ENCODE data around the gene ATP13A4. TPM values are rescaled to one million over a fixed set of nuclear protein-coding genes. Genes with fewer than 3 reads are reported as not detected.
"Not testable (repeated sequence)": the region's sequence is repeated elsewhere in the genome, so short reads cannot be mapped to it uniquely, and the experiment has no call there.

Gene ATP13A4
- total RNA-seq, 4 donors from 2014 or later, result 0.21 to 6.3 (median 1.6) TPM

- 39 to 41% methylated on average over 4 of the region's 4 CpGs for WGBS, 2 donors
Measured at GRCh38 chr3:193548406-193548805, 6.3 kb downstream of the ATP13A4 start.

GRCh38 chr3:193546129-193546528 lies 8.6 kb downstream of the ATP13A4 start:
- Histone ChIP-seq H3K9me3 (peaks cover 0 to 17% (median 2%) of the 10 kb centered on the region in 4 donors), H3K36me3 (no peaks in the 10 kb centered on the region), H3K27me3 (no peaks in the 10 kb centered on the region), H3K4me1 (no peaks in the 10 kb centered on the region), H3K27ac (no peak overlapping the region), H3K4me3 (no peak overlapping the region)
- TF ChIP-seq CTCF (IDR thresholded peaks at IDR 0.05) (no peak), POLR2A (IDR thresholded peaks at IDR 0.05) (no peak), EP300 (IDR thresholded peaks at IDR 0.05) (no peak)
- no peak for DNase-seq (ENCODE audit: low spot score in 2 of 2)

More at GRCh38 chr3:193548406-193548805, 6.3 kb downstream of the ATP13A4 start:
- H3K27me3 ChIP-seq, result no peaks in the 10 kb centered on the region
- H3K9me3 ChIP-seq, result peaks cover 0 to 14% (median 2%) of the 10 kb centered on the region in 4 donors
- no peak overlapping the region for H3K4me3 ChIP-seq
- TF ChIP-seq EP300 (IDR thresholded peaks at IDR 0.05), result no peak
- H3K27ac ChIP-seq, result no peak overlapping the region
- DNase-seq (ENCODE audit: low spot score in 2 of 2), result no peak
- H3K36me3 ChIP-seq, result no peaks in the 10 kb centered on the region
- H3K4me1 ChIP-seq, result no peaks in the 10 kb centered on the region

GRCh38 chr3:193545304-193545703 lies 9.4 kb downstream of the ATP13A4 start:
- WGBS, 2 donors, result 91 to 100% methylated on average over 1 of the region's 1 CpG
- no peak for DNase-seq (ENCODE audit: low spot score in 2 of 2)
- Histone ChIP-seq H3K9me3 (peaks cover 0 to 17% (median 2%) of the 10 kb centered on the region in 4 donors), H3K4me3 (no peak overlapping the region), H3K27me3 (no peaks in the 10 kb centered on the region), H3K4me1 (no peaks in the 10 kb centered on the region), H3K27ac (no peak overlapping the region), H3K36me3 (no peaks in the 10 kb centered on the region)
- TF ChIP-seq POLR2A (IDR thresholded peaks at IDR 0.05) (no peak), EP300 (IDR thresholded peaks at IDR 0.05) (no peak), CTCF (IDR thresholded peaks at IDR 0.05) (no peak)

- Histone ChIP-seq H3K27me3 (no peaks in the 10 kb centered on the region), H3K4me1 (no peaks in the 10 kb centered on the region), H3K27ac (no peak overlapping the region), H3K4me3 (no peak overlapping the region), H3K36me3 (no peaks in the 10 kb centered on the region), H3K9me3 (peaks cover 0 to 17% (median 2%) of the 10 kb centered on the region in 4 donors)
- WGBS, 2 donors, result 81 to 84% methylated on average over 1 of the region's 1 CpG
- DNase-seq (ENCODE audit: low spot score in 2 of 2), result no peak
- TF ChIP-seq POLR2A (IDR thresholded peaks at IDR 0.05) (no peak), CTCF (IDR thresholded peaks at IDR 0.05) (no peak), EP300 (IDR thresholded peaks at IDR 0.05) (no peak)
Measured at GRCh38 chr3:193544289-193544688, 10.4 kb downstream of the ATP13A4 start.

GRCh38 chr3:193530231-193531165 lies 24.2 kb downstream of the ATP13A4 start:
- Histone ChIP-seq H3K36me3 (no peaks in the 10 kb centered on the region), H3K9me3 (peaks cover 0 to 7% (median 0%) of the 10 kb centered on the region in 4 donors), H3K27ac (no peak overlapping the region), H3K4me1 (no peaks in the 10 kb centered on the region), H3K4me3 (no peak overlapping the region), H3K27me3 (no peaks in the 10 kb centered on the region)
- 83 to 88% methylated on average over 7 of the region's 7 CpGs for WGBS, 2 donors
- no peak for DNase-seq (ENCODE audit: low spot score in 2 of 2)
- TF ChIP-seq POLR2A (IDR thresholded peaks at IDR 0.05) (no peak), EP300 (IDR thresholded peaks at IDR 0.05) (no peak), CTCF (IDR thresholded peaks at IDR 0.05) (no peak)

GRCh38 chr3:193526085-193526484 lies 28.6 kb downstream of the ATP13A4 start:
- WGBS, 2 donors, result 78 to 80% methylated on average over 2 of the region's 2 CpGs
- H3K9me3 ChIP-seq; H3K27ac ChIP-seq; DNase-seq (ENCODE audit: low spot score in 2 of 2); H3K4me3 ChIP-seq; H3K4me1 ChIP-seq; H3K36me3 ChIP-seq; H3K27me3 ChIP-seq: not testable (repeated sequence)
